GM12891 (cell line): Measurements from ENCODE around the gene ERCC8.
A peak's percentile ranks its signal among the peaks of the same experiment; 100 is the strongest.

Experiments
- DNase-seq: peaks from one replicate; pipeline ENCODE4 v3.0.0; 2011; ENCODE audit warnings: low spot score; ENCODE audit not compliant: insufficient read length
- FAIRE-seq: peaks from 2 replicates; lab custom pipeline; 2011; peaks lifted over from hg19 to GRCh38; lab: Jason Lieb, UNC
- PAX5 ChIP-seq: IDR thresholded peaks from 2 replicates; pipeline ENCODE4 v1.6.1; 2011; ENCODE audit warnings: low read length, moderate library complexity, mild to moderate bottlenecking; ENCODE audit not compliant: insufficient read depth, severe bottlenecking
- POLR2A ChIP-seq: IDR thresholded peaks from 2 replicates; pipeline ENCODE4 v1.6.1; 2011; ENCODE audit warnings: low read depth, low read length, control low read depth
- POLR2AphosphoS5 ChIP-seq: IDR thresholded peaks from 2 replicates; pipeline ENCODE4 v1.6.1; 2011; ENCODE audit warnings: low read depth, low read length, control low read depth
- POU2F2 ChIP-seq: IDR thresholded peaks from 2 replicates; pipeline ENCODE4 v1.6.1; 2011; ENCODE audit warnings: low read depth, mild to moderate bottlenecking, control low read depth, low read length, moderate library complexity
- SPI1 ChIP-seq: IDR thresholded peaks from 2 replicates; pipeline ENCODE4 v1.6.1; 2011; ENCODE audit warnings: low read depth, low read length, control low read depth
- TAF1 ChIP-seq: IDR thresholded peaks from 2 replicates; pipeline ENCODE4 v1.6.1; 2011; ENCODE audit warnings: low read depth, low read length, control low read depth

ERCC8 gene

GRCh38 chr5:60827201-60827600 is 117.7 kb downstream of the ERCC8 start:
- FAIRE-seq, result no peak
- TF ChIP-seq PAX5 (no peak), SPI1 (no peak), POLR2AphosphoS5 (no peak), TAF1 (no peak), POLR2A (no peak), POU2F2 (no peak)
- no peak for DNase-seq

GRCh38 chr5:60826653-60827052 is 118.2 kb downstream of the ERCC8 start:
- peak; percentile 85 for FAIRE-seq
- TF ChIP-seq SPI1 (peak; percentile 92), PAX5 (no peak), POLR2A (no peak)
- no peak for DNase-seq
